GM19193 (cell line): ENCODE data around the gene SPRY4.

ENCODE experiments used
- POLR2A ChIP-seq: IDR thresholded peaks from 4 replicates; pipeline ENCODE4 v1.6.1; 2011; ENCODE audit not compliant: insufficient read depth, insufficient read length; ENCODE audit errors: extremely low read depth

The SPRY4 gene

GRCh38 chr5:142324871-142325724 is at the start of gene SPRY4:
SPRY4 (minus strand) TSS chr5:142325021; CDS start chr5:142315108, 9,913 bp downstream.
- peak; percentile 91 for TF ChIP-seq POLR2A

- TF ChIP-seq POLR2A = no peak
Measured at GRCh38 chr5:142368529-142368928, 43.7 kb upstream of the SPRY4 start.

- TF ChIP-seq POLR2A = no peak
Measured at GRCh38 chr5:142366007-142366406, 41.2 kb upstream of the SPRY4 start.

- TF ChIP-seq POLR2A = no peak
Measured at GRCh38 chr5:142364251-142365145, 39.7 kb upstream of the SPRY4 start.

GRCh38 chr5:142363619-142363963 is 38.8 kb upstream of the SPRY4 start:
- TF ChIP-seq POLR2A = no peak

- no peak for TF ChIP-seq POLR2A
Measured at GRCh38 chr5:142360607-142361120, 35.8 kb upstream of the SPRY4 start.

- no peak for TF ChIP-seq POLR2A
Measured at GRCh38 chr5:142360051-142360498, 35.3 kb upstream of the SPRY4 start.

GRCh38 chr5:142358648-142359047 is 33.8 kb upstream of the SPRY4 start:
- TF ChIP-seq POLR2A = no peak

- TF ChIP-seq POLR2A = no peak
Measured at GRCh38 chr5:142358121-142358520, 33.3 kb upstream of the SPRY4 start.

- no peak for TF ChIP-seq POLR2A
Measured at GRCh38 chr5:142357469-142358090, 32.8 kb upstream of the SPRY4 start.

- peak; percentile 83 for TF ChIP-seq POLR2A
Measured at GRCh38 chr5:142356716-142357468, 32.1 kb upstream of the SPRY4 start.

GRCh38 chr5:142356349-142356715 is 31.5 kb upstream of the SPRY4 start:
- no peak for TF ChIP-seq POLR2A

- no peak for TF ChIP-seq POLR2A
Measured at GRCh38 chr5:142353071-142353472, 28.3 kb upstream of the SPRY4 start.

GRCh38 chr5:142350021-142350420 is 25.2 kb upstream of the SPRY4 start:
- no peak for TF ChIP-seq POLR2A
